Hematopoietic multipotent progenitor cell (in vitro differentiated cells): ENCODE measurements around the gene FRS2. TPM values are rescaled to one million over a fixed set of nuclear protein-coding genes. Genes with fewer than 3 reads are reported as not detected.

ENCODE experiments used
- DNase-seq, 3 donors: peaks; one replicate each; pipeline ENCODE4 v3.0.0-alpha.2; 2011 to 2015; ENCODE audit warnings: low read depth in 2 of 3, low spot score in 2 of 3
- small RNA-seq: library from RNA; depleted of rRNA; stranded (forward); fragments of <200 nt; gene quantifications from one replicate; pipeline ENCODE3, GENCODE V24; 2012
- total RNA-seq: library from RNA; depleted of rRNA; stranded (reverse); fragments of >200 nt; gene quantifications from one replicate; pipeline ENCODE4 v1.2.3, GENCODE V29; 2012

FRS2 gene
- total RNA-seq, 1 donor, result 21.0 TPM

DNA sequence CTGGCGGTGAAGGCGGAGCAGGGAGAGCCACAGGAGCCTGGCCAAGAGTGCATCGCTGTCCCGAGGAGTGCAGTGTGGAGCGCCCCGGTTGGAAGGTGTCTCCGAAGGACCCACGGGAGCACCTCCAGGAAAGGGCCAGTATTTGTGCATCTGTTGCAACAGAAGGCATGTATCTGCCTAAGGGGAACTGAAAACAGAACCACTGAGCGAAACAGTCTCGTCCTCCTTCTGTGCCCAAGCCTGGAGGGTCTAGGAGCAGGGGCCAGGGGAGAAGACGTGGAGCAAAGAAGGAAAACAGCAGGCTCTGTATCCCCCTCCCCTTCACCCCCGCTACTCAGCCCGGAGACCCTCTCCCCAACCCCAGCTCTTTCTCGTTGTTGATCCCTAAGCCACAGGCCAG is 145.8 kb downstream of the FRS2 start:
- DNase-seq, result no peak

DNA sequence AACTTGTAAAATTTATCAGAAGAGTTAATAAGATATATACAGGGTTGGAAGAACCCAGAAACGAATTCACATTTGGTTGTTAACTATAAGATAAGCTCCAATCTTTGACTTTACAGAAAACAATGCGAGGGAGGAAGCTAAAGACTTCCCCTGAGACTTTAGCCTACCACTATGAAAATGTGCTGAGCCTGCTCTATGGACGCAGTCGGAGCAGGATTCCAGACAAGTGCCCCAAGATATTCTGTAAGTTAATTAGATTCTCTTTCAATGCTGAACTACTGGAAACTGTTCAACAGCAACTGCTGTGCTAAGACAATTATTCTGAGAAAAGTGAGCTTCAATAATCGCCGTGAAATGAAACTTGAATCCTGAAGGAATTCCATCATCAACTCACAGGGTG is 148.9 kb downstream of the FRS2 start:
- DNase-seq, result no peak

DNA sequence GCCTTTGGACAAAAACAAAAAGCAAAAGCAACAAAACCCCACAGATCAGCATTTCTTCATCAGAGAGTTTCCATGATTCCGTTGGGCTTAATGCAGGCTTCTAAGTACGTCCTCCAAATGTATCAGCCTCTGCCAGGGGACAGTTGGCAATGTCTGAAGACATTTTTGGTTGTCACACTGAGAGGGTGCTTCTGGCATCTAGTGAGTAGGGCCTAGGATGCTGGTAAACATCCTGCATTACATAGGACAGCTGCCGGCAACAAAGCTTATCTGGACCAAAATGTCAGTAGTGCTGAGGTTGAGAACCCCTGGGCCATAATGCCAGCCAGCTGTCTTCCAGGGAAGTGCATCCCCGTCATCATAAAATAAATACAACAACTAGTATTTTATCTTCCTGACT is 149.9 kb downstream of the FRS2 start:
- DNase-seq, result no peak

DNA sequence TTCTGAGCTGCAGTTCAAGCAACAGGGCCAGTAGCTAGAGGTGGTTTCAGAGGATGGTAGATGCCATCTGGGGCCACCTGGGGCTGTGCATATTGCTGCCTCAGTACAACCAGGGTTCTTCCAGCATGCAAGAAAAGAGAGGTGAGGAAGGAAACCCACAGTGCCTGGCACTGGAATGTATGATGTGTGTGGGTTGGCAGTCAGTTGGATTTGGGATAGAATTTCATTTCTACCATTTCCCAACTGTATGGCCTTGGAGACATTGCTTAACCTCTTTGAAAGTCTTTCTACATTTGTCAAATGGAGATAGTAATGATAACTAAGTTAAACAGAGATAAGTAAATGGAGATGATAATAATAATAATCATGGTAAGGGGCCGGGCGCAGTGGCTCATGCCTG is 150.7 kb downstream of the FRS2 start:
- DNase-seq, result no peak

DNA sequence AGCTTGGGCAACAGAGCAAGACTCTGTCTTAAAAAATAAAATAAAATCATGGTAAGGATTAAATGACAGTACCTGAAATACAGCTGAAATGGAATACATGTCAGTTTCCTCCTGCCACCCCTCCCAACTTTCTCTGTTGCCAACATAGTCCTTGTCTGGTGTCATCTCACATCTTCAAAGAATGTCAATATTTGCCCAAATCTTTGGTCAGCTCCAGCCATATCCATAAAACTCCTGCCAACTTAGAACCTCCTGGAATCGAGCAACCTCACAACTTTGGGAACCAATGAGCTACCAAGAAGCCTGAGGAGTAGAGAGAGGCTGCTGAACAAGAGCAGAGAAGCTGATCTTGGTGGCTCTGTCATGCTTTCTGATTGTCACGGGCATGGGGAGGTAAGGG is 151.4 kb downstream of the FRS2 start:
- DNase-seq, result no peak

DNA sequence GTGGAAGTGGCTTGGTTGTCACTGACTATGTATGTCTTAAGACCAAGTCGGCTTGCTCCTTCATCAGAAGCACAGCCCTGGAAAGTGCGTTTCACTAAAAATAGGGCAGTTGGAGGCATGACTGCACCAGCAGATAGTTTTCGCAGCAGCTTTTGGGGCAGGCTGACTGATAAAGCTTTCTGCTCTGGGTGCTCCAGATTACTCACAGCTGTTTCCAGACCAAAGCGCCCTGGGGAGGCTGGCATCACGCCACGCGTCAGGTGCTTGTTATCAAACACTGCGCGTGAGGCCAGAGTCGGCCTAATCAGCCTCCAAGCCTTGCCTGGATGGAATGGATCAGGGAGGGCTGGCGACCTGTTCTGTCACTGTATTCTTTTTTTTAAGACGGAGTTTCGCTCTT is 153.8 kb downstream of the FRS2 start:
- DNase-seq, result peak in 2 of 3 donors; percentile 31 to 45

DNA sequence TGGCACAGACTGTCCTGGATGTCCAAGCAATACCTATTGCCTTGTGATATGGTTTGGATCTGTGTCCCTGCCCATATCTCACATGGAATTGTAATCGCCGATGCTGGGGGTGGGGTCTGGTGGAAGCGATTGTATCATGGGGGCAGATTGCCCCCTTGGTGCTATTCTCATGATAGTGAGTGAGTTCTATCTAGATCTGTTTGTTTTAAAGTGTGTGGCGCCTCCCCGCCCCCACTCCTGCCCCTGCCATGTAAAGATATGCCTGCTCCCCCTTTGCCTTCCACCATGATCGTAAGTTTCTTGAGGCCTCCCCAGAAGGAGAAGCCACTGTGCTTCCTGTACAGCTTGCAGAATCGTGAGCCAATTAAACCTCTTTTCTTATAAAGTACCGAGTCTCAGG is 157.3 kb downstream of the FRS2 start:
- no peak for DNase-seq

Small RNA genes lying within 50 kb of the gene (small RNA-seq; reads per million reads assigned to genes)
- 0.20 reads per million for gene MIR3913-1

Other genes starting within 250 kb of the FRS2 start
- 28.0 TPM for gene CPSF6, start 230.8 kb upstream of the FRS2 start, total RNA-seq
- 55.5 TPM for gene LYZ, start 122.0 kb upstream of the FRS2 start, total RNA-seq
- 28.5 TPM for gene YEATS4, start 110.6 kb upstream of the FRS2 start, total RNA-seq
- 194 TPM for gene CCT2, start 115.1 kb downstream of the FRS2 start, total RNA-seq
- not detected for gene LRRC10, start 140.5 kb downstream of the FRS2 start, total RNA-seq
- 0.27 TPM for gene BEST3, start 228.9 kb downstream of the FRS2 start, total RNA-seq